Superior temporal gyrus (tissue), 1 donor: Measurements from ENCODE around the gene MIS18BP1.
"Not testable (repeated sequence)": the region's sequence is repeated elsewhere in the genome, so short reads cannot be mapped to it uniquely, and the experiment has no call there.

Source experiments
- DNase-seq: peaks from one replicate; pipeline ENCODE4 v3.0.0-alpha.2; 2016; ENCODE audit errors: extremely low spot score

The MIS18BP1 gene

DNA sequence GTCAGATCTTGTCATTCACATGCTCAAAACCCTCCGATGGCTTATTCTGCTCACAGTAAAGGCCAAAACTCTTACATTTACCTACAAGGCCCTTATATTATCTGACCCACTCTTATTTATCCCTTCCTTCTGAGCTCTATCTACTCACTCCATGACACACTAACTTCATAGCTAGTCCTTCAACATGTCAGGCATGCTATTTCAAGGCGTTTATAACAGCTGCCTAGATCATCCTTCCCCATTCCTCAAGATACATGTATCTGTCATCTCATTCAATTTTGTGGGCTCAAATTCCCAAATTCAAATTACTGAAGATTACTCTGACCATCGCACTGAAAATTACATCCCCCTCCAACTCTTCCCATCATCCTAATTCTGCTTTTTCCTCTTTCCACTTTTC is 6.9 kb downstream of the MIS18BP1 start:
- no peak for DNase-seq

DNA sequence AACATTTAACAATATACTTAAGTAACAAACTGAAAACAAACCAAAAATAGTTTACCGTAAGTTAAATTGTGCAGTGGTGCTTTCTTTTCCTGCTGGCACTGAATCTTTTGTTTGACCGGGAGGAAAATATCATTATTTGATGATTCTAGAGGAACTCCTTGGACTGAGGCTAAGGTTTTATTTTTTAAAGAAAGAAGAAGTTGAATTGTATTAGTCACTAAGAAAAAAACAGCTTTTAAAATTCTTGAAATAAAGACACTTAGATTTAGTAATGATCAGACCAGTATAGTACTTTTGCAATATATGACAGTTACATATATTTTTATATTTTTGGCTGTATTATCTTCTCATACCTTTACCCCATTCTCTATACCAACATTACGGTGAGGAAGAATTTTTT is 10.3 kb downstream of the MIS18BP1 start:
- no peak for DNase-seq

DNA sequence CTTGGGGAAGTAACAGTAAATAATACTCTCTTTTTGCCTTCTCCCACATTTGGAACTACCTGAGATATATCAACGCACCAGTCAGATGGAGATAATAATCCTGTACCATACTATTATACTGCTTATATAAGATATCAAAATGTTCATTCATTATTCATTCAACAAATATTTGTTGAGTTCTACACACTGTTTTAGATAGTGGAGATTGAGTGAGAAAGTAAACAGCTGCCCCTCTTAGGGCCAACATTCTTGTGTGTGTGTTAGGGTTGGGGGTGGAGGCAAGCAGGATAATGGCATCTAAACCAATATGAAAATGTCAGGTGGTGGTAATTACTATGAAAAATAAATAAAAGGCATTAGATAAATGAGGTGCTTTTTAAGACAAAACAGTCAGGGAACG is 14.0 kb downstream of the MIS18BP1 start:
- no peak for DNase-seq

DNA sequence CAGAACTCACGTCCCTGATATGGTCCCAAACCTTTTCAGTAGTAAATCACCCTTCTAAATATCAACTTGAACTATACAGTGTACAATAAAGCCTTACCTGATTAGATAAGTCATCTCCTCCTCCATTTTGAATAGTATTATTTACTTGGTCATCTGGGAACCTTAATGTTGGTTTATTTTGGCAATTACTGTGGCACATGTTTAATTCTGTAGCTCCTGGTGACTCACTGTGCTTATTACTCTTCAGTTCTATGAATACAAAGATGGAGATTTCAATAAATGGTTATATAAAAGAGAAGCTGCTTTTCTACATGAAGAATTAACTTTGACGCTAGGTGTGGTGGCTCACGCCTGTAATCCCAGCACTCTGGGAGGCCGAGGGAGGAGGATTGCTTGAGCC is 25.4 kb downstream of the MIS18BP1 start:
- no peak for DNase-seq

DNA sequence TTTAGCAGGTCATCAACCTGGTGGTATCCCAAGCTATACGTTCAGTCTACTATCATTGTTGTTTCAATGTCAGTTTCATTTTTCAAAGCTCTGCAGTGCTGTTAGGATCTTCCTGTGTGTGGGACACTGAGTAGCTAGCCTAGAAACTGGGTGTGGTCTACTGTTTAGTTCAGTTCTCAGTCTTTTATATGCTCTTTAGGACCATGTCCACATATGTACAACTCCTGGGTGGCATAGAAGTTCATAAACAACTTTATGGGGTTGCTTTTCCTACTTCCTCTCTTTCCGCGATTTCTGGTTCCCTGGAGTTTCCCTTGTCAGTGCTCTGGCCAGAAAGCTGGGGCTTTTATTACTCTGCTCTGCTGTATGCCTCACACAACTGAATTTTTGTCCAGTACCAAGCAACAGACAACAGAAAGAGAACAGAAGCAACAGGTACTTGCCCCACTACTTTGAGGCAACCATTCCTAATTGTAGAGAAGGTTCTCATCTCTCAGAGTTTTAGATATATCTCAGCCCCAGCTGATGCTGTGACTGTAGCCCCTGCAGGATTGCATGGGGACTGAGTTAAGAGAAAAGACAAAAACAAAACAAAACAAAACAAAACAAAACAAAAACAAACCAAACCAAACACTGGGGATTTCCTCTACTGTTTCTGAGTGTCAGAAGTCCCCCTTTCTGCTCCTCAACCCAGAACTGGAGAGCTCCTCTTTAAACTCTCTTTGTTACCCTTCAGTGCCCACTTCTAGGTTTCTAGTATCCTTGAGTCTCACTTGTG is 30.3 kb downstream of the MIS18BP1 start:
- no peak for DNase-seq

DNA sequence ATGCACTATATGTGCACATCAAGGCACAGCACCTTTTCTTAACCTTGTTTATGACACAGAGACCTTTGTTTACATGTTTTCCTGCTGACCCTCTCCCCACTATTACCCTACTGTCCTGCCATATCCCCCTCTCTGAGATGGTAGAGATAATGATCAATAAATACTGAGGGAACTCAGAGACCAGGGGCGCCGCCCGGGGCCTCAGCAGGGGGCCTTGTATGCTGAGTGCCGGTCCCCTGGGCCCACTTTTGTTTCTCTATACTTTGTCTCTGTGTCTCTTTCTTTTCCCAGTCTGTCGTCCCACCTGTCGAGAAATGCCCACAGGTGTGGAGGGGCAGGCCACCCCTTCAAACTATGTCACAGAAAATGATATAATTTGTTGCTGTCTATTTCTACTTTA is 38.7 kb downstream of the MIS18BP1 start:
- not testable (repeated sequence) for DNase-seq

DNA sequence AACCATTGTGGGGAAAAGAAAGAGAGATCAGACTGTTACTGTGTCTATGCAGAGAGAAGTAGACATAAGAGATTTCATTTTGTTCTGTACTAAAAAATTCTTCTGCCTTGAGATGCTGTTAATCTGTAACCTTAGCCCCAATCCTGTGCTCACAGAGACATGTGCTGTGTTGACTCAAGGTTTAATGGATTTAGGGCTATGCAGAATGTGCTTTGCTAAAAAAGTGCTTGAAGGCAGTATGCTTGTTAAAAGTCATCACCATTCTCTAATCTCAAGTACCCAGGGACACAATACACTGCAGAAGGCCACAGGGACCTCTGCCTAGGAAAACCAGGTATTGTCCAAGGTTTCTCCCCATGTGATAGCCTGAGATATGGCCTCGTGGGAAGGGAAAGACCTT is 39.3 kb downstream of the MIS18BP1 start:
- not testable (repeated sequence) for DNase-seq

DNA sequence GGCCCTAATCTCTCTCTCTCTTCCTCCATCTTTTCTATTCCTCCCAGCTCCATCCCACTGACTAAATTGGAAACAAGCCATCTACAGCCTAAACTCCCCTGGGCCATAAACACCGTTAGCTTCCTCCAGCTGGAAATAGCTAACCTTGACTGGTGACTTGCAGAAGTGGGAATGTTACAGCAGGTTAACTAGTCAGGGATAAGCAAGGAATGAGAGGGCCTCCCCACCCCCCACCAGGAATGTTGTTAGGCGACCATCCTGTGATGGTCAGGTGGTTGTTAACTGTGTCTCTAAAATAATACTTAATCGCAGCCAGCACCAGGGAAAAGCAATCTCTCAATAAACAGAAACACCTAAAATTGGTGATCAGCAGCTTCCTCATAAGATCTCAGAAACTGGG is 40.8 kb downstream of the MIS18BP1 start:
- DNase-seq, result no peak

DNA sequence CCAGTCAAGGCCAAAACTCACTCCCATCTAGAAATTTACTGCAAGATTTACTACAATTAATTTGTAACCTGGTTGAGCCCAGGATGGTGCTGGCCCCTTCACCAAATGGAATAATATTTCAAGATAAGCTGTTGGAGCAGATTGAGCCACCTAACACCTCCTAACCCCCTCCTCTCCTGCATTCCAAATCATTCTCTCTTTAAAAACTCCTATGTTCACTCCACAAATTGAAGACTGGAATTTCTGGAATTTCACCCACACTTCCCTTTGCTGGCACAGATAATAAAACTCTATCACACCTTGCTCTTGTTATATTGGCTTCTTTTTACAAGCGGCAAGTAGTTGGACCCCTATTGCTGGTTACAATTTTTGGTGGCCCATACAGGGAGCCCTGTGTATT is 41.7 kb downstream of the MIS18BP1 start:
- DNase-seq, result no peak

DNA sequence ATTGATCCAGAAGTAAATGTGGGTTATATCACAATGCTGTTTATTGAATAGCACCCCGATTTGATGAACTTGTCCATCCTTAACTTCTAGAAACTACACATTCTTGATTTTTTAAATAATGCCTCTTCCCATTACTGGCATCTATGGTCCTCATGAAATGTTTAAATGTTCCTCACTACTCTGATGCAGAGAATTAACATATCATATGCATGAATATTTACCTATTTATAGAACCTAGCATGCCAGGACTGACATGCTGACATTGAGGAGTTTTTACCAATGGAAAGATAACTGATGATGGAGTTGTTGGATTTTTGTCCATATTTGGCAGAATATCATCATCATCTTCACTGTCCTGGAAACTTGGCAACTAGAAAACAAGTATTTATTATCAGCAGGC is 42.8 kb downstream of the MIS18BP1 start:
- DNase-seq, result no peak

DNA sequence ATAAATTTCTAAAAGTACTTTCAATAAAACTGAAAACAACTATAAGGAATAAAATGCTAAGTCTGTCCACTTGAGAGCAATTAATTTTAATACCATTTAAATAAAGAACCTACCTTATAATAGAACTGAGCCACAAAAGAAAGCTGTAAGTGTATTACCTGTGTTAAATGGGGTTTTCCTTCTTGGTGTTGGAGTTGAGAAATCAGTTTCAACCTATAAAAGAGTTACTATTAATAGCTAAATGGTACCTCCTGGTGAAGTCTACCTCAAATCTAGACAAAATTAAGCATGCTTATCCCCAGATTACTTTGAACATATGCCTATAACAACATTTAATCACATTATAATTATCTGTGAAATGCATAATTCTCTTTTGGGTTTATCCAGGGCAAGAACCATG is 48.8 kb downstream of the MIS18BP1 start:
- DNase-seq, result no peak

DNA sequence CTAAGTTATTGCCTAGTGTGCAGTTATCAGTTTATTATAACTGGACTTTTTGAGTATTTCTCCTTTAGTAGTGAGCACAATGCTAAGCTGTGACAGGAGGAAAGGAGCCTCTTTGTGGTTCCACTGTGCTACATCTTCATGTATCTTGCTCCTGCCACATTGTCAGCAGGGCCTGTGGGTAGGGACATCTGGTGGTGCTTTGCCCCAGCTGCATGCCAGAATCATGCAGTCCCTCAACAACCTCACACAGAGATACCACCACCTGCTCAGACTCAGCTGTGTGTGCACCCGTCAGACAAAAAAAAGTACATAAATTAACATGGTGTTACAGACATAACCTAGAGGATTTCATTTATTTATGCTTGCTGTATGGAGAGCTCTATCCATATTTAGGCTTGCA is 51.1 kb downstream of the MIS18BP1 start:
- no peak for DNase-seq

DNA sequence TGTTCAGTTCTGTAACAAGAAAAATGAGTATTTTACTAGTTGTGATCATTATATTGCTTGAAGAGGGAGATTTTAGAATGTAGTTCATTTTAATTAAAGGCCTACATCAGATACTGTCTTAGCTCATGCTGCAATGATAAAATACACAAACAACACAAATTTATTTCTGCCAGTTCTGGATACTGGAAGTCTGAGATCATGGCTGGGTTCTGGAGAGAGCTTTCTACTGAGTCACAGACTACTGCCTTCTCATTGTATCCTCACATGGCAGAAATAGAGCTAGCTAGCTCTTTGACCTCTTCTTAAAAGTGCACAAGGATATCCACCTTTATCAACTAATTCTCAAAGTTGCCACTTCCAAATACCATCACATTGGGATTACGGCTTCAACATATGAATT is 53.8 kb downstream of the MIS18BP1 start:
- no peak for DNase-seq

DNA sequence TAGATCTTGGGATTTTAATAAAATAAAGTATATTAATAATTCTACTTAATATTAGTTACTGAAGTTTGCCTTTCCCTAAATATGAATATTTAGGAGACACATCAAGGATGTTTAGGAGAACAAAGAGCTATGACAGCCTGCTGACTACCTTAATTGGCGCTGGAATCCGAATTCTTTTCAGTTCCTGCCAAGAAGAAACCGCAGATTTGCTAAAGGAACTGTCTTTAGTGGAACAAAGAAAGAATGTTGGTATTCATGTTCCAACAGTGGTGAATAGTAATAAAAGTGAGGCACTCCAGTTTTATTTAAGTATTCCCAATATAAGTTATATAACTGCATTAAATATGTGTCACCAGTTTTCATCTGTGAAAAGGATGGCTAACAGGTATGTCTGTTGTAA is 54.5 kb downstream of the MIS18BP1 start:
- DNase-seq, result no peak

DNA sequence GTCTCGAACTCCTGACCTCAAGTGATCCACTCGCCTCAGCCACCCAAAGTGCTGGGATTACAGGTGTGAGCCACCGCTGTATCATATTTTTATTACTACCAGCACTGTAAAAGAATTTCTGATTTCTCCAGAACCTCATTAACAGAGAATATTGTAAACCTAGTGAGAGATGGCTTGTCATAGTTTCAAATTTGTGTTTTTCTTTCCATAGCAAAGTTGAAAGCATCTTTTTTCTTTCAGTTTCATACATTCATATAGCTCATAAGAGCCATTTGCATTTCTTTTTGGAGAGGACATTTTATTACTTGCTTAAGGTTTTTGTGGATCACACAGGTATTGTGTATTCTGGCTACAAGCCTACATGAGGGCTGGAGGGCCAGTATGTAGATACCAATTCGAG is 58.0 kb downstream of the MIS18BP1 start:
- no peak for DNase-seq

DNA sequence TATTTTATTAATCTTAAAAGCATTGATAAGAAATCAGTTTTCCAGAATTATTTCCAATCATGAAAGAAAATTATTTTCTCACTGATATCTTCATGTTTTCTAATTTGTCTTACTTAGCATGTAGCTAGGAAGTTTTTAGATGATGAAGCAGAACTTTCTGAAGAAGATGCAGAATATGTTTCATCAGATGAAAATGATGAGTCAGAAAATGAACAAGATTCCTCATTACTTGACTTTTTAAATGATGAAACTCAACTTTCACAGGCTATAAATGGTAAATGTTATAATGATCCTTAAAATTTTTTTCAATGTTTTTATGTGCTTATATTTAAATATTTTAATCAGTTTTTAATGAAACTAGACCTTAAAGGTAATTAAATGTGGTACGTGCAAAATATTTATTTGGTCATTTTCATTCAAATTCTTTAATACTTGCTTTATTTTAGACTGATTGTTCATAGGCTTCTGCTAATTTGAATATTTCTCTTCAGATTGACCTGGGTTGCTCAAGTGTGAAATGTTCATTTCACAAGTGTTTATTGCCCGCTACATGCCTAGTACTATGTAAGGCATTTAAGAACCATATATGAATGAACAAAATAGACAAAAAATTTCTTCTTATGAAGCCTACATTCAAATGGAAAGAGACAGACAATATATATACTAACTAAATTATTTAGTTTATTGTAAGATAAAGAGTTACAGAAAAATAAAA is 67.7 kb downstream of the MIS18BP1 start:
- no peak for DNase-seq

DNA sequence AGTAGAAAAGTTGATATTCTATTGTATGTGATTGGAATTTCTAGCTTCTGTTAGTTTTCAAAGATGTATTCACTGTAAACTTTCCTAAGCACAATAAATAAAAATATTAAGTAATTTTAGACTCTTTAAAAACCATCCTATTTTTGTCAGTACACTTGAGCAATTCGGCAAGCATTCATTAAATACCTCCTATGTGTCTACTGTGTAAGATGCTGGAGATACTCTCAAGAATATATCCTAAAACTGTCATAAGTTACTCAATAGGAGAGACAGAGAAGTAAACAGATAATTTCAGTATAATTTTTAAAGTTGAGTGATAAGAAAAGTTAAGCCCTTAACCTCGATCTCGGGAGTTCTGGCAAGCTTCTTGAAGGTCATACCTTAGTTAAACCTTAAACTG is 71.2 kb downstream of the MIS18BP1 start:
- DNase-seq, result no peak

DNA sequence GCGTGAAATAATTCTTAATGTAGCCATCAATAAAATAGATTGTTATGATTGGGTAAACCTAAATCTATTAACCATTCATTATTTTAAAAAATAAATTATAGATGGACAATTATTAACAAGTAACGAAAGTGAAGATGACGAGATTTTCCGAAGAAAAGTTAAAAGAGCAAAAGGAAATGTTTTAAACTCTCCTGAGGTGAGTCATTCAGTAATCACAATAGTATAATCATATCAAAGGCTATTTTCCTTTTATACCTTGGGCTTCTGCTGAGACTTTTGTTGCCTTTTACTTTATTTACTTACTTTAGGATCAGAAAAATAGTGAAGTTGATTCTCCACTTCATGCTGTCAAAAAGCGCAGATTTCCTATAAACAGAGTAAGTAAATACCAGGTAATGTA is 71.7 kb downstream of the MIS18BP1 start:
- DNase-seq, result no peak

DNA sequence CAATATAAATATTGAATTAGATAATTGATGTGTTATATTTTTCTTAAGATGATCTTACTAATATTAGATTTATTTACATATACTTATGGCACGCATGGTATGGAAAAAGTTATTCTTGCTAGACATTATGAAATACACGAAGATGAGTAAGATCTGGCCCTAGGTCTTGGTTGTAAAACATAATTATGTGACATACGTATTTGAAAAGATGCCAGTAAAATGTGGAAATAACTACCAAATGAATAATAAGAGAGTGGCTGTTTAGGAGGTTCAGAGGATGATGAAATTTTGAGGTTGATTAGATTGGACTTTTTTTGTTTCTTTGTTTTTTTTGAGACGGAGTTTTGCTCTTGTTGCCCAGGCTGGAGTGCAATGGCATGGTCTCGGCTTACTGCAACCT is 75.9 kb downstream of the MIS18BP1 start:
- no peak for DNase-seq

DNA sequence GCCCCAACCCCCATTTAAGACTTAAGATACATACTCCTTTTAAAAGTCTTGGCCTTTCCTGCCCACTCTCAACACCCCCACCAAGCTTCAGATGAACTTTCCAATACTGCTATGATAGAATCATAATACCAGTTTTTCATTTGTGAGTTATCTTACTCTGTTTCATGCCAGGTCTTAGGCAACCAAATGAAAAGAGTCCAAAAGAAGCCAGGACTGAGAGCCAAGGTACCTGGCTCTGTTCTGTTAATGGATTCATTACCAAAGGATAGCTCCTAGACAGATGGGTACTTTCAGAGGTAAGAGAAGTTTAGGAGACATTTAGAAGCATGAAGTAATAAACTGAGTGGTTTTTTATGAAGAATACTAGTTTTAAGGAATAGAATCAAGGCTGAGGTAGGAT is 83.1 kb downstream of the MIS18BP1 start:
- no peak for DNase-seq

DNA sequence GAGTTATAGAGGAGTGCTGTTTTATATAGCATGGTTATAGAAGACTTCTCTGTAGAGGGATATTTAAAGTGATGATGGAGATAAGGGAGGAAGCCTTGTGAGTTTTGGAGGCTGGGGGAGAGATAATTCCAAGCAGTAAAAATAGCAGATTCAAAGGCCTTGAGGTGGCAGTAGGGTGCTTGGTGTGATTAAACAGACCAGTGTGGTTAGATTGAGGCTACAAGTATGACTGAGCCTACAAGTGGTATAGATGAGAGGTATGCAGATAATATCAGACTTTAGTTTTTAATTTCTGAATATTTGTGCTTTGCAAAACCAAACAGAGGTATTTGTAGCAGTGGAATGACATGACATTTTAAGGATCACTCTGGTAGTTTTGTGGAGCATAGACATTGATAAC is 96.9 kb downstream of the MIS18BP1 start:
- DNase-seq, result no peak
